HL-60 (cell line): ENCODE results near the gene POTEF.

Experiments
- GABPA ChIP-seq: IDR thresholded peaks from 2 replicates; pipeline ENCODE4 v1.6.1; 2012; ENCODE audit warnings: low read depth
- POLR2AphosphoS5 ChIP-seq: IDR thresholded peaks from 2 replicates; pipeline ENCODE4 v1.6.1; 2012; ENCODE audit warnings: low read depth
- SPI1 ChIP-seq: IDR thresholded peaks from 2 replicates; pipeline ENCODE4 v1.6.1; 2012; ENCODE audit warnings: low read depth, mild to moderate bottlenecking, borderline replicate concordance
- TF ChIP-seq, protein P1 (sequence below): IDR thresholded peaks from one replicate; pipeline ENCODE4 v1.5.1; 2011; ENCODE audit warnings: low read length, control low read depth, inconsistent platforms; ENCODE audit not compliant: insufficient read depth
- TF ChIP-seq, protein P2 (sequence below): IDR thresholded peaks from 2 replicates; pipeline ENCODE4 v1.6.1; 2012; ENCODE audit warnings: low read depth; ENCODE audit not compliant: insufficient replicate concordance

DNA sequence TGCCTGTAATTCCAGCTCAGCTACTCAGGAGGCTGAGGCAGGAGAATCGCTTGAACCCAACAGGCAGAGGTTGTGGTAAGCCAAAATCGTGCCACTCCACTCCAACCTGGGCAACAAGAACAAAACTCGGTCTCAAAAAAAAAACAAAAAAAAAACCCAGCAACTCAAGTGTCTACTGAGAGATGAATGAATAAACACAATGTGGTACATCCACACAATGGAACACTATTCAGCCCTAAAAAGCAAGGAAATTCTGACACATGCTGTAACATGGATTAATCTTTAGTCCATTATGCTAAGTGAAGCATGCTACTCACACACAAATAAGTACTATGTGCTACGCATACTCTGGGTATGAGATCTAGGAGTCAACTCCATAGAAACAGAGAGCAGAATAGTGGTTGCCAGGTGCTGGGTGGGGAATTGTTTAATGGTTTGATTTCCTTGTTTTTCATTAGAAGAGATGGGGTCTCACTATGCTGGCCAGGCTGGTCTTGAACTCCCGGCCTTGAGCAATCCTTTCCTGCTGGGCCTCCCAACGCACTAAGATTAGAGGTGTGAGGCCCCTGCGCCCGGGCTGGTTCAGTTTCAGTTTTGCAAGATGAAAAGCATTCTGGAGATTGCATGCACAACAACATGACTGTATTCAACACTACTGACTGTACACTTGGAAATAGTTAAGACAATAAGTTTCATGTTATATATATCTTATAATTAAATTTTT, 36.4 kb upstream of the POTEF start:
- TF ChIP-seq, protein P1, sequence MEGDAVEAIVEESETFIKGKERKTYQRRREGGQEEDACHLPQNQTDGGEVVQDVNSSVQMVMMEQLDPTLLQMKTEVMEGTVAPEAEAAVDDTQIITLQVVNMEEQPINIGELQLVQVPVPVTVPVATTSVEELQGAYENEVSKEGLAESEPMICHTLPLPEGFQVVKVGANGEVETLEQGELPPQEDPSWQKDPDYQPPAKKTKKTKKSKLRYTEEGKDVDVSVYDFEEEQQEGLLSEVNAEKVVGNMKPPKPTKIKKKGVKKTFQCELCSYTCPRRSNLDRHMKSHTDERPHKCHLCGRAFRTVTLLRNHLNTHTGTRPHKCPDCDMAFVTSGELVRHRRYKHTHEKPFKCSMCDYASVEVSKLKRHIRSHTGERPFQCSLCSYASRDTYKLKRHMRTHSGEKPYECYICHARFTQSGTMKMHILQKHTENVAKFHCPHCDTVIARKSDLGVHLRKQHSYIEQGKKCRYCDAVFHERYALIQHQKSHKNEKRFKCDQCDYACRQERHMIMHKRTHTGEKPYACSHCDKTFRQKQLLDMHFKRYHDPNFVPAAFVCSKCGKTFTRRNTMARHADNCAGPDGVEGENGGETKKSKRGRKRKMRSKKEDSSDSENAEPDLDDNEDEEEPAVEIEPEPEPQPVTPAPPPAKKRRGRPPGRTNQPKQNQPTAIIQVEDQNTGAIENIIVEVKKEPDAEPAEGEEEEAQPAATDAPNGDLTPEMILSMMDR = no peak
- TF ChIP-seq POLR2AphosphoS5 = no peak
- TF ChIP-seq, protein P2, sequence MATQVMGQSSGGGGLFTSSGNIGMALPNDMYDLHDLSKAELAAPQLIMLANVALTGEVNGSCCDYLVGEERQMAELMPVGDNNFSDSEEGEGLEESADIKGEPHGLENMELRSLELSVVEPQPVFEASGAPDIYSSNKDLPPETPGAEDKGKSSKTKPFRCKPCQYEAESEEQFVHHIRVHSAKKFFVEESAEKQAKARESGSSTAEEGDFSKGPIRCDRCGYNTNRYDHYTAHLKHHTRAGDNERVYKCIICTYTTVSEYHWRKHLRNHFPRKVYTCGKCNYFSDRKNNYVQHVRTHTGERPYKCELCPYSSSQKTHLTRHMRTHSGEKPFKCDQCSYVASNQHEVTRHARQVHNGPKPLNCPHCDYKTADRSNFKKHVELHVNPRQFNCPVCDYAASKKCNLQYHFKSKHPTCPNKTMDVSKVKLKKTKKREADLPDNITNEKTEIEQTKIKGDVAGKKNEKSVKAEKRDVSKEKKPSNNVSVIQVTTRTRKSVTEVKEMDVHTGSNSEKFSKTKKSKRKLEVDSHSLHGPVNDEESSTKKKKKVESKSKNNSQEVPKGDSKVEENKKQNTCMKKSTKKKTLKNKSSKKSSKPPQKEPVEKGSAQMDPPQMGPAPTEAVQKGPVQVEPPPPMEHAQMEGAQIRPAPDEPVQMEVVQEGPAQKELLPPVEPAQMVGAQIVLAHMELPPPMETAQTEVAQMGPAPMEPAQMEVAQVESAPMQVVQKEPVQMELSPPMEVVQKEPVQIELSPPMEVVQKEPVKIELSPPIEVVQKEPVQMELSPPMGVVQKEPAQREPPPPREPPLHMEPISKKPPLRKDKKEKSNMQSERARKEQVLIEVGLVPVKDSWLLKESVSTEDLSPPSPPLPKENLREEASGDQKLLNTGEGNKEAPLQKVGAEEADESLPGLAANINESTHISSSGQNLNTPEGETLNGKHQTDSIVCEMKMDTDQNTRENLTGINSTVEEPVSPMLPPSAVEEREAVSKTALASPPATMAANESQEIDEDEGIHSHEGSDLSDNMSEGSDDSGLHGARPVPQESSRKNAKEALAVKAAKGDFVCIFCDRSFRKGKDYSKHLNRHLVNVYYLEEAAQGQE = no peak
- no peak for TF ChIP-seq SPI1
- no peak for TF ChIP-seq GABPA
